NAMALWA (cell line): ENCODE measurements around the gene TPPP2.
"Not testable (repeated sequence)": the region's sequence is repeated elsewhere in the genome, so short reads cannot be mapped to it uniquely, and the experiment has no call there.

Experiments
- DNase-seq: peaks from one replicate; pipeline ENCODE4 v3.0.0-alpha.2; 2015; ENCODE audit warnings: low spot score

TPPP2 gene

GRCh38 chr14:21029917-21030316 lies at the start of gene TPPP2:
TSS of gene TPPP2 (plus strand) at chr14:21030217. CDS start at chr14:21030582, 365 bp downstream.
- DNase-seq: no peak

DNA sequence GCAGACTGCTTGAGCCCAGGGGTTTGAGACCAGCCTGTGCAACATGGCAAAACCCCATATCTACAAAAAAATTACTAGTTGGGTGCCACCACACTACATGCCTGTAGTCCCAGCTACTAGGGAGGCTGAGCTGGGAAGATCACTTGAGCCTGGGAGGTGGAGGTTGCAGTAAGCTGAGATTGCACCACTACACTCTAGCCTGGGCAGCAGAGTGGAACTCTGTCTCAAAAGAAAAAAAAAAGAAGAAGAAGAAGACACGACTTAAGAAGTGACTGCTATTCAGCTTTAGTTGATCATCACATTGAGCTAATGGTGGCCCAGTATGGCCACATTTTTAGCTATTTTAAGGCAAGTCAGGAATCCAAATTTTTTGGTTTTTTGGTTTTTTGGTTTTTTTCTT lies 49.1 kb upstream of the TPPP2 start:
- DNase-seq: no peak

DNA sequence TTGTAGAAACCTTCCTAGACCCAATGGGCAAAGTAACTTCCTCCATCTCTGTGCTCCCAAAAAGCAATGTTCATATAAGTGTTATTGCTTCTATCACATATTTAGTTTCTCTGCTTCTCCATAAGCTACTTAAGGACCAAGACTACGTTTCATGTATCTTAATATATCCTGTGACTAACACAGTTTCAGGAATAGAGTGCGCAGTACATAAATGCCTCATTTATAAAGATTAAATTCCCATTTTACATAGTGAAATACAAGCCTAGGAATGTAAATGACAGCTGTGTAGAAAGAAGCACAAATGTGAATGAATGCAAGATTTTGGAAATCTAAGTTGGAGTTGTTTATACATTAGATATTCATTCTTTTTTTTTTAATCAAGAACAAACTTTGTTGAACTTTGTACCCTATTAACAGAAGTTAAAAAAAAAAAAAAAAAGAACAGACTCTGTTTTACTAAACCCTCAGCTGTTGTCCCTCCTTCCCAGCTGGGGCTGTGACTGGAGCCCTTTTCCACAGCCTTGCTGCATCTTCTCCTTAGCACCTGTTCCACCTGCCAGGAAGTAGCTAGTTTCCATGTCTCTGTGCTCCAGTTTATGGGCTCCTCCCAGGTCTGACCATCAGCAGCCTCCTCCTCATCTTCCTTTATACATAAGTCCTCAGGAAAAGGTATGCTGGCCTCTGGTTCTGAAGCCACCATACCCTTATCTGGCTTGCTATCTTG lies 47.2 kb upstream of the TPPP2 start:
- DNase-seq: no peak

DNA sequence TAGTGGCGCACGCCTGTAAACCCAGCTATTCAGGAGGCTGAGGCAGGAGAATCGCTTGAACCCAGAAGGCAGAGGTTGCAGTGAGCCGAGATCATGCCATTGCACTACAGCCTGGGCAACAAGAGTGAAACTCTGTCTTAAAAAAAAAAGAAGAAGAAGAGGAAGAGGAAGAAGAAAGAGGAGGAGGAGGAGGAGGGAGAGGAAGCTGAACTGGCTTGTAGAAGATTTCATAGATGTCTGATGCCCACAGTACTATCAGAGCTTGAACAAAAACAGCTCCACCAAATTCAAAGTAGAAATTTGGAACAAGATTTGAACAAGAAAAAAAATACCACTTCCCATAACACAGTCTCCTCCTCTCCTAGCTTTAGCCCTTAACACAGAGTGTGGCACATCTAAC lies 44.4 kb upstream of the TPPP2 start:
- DNase-seq: not testable (repeated sequence)

- no peak for DNase-seq
Measured at GRCh38 chr14:20986811-20987210, 43.2 kb upstream of the TPPP2 start.

DNA sequence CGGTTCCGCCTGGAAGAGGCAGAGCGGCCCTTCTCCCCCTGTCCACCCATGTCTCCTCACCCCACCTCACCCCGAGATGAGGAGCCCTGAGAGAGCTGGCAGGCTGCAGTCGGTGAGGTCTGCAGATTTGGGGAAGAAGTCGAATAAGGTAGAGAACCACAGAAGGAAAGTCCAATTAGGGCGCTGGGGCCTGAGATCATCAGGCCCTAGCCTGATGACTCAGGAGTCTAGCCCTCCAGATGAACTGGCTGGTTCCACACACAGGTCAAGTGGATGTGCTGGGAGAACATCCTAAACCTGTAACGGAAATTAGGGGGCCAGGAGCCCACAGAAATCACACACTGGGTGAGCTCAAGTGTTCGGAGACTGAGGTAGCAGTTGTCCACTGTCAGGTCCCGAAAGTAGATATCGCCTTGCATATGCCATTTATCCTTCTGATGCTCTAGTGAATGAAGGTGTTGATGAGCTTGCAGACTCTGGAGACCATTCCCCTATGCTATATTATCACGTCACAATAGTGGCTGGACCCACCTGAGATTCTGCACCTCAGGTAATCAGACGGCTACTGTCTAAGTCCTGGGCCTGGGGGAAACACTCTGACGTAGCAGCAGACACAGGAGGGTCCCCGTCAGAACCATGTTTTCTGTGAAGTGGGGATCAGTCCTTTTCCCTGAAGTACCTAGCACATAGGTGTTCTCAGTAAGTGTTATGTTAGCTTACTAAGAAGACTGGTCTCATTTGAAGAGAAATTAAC lies 41.1 kb upstream of the TPPP2 start:
- peak; percentile 14 for DNase-seq

DNA sequence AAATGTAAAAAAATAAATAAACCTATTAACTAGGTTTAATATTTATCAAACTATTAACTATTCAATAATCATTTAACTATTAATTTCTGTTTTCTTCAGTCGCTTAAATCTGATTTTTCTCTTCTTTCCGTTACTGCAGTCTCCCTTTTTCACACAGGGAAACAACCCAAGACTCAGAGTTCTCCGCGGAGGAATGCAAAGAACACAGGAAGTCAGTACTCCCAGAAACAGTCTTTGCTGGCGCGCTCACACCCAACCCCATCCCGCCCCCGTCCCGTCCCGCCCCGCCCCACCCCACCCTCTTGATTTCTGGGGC lies 40.6 kb upstream of the TPPP2 start:
- no peak for DNase-seq

DNA sequence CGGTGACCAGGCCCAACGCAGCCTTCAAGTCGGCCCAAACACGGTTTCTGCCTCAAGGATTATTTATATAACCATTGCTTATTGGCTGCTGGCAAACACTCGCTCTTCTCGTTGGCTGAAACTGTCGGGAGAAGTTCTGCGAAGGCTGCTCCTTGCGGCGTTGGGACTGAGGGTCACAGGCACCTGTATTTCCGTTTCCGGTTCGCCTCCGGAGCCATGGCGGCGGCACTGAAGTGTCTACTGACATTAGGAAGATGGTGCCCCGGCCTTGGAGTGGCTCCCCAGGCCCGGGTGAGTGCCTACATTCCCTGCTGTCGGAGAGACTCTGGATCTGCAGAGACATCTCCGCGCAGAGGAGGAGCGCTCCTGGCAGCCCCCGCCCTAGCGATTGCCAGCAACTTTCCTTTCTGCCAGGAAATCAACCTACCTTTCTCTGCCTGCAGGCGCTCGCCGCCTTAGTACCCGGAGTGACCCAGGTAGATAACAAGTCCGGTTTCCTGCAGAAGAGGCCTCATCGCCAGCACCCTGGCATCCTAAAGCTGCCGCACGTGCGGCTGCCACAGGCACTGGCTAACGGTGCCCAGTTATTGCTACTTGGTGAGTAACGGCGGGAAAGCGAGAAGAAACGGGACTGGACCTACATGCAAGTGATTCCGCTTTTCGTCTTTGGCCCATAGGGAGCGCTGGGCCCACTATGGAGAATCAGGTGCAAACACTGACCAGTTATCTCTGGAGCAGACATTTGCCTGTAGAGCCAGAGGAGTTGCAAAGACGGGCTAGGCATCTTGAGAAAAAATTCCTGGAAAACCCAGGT lies 40.0 kb upstream of the TPPP2 start, which contains the start of gene METTL17:
TSS of gene METTL17 (plus strand) at position 194 of the 814 bp plus-strand sequence. CDS start at position 217, 23 bp downstream.
- DNase-seq: peak; percentile 98

GRCh38 chr14:20996521-20996920 lies 33.5 kb upstream of the TPPP2 start:
- no peak for DNase-seq

DNA sequence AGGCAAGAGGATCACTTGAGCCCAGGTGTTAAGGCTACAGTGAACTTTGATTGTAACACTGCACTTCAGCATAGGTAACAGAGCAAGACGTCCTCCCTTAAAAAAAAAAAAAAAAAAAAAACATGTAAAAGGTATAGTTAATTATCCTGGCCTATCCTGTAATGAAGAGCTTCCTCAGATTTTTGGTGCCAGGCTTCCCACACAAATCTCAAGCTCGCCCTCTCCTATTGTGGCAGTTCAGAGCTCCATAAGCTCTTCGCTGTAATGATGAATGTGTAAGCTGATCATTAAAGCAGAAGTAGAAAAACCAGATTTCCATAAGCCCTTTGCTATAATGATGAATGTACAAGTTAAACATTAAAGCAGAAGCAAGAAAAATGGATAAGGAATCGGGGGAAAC lies 32.9 kb upstream of the TPPP2 start:
- no peak for DNase-seq

GRCh38 chr14:20997564-20997963 lies 32.5 kb upstream of the TPPP2 start:
- no peak for DNase-seq

GRCh38 chr14:20998139-20998538 lies 31.9 kb upstream of the TPPP2 start:
- DNase-seq: no peak

DNA sequence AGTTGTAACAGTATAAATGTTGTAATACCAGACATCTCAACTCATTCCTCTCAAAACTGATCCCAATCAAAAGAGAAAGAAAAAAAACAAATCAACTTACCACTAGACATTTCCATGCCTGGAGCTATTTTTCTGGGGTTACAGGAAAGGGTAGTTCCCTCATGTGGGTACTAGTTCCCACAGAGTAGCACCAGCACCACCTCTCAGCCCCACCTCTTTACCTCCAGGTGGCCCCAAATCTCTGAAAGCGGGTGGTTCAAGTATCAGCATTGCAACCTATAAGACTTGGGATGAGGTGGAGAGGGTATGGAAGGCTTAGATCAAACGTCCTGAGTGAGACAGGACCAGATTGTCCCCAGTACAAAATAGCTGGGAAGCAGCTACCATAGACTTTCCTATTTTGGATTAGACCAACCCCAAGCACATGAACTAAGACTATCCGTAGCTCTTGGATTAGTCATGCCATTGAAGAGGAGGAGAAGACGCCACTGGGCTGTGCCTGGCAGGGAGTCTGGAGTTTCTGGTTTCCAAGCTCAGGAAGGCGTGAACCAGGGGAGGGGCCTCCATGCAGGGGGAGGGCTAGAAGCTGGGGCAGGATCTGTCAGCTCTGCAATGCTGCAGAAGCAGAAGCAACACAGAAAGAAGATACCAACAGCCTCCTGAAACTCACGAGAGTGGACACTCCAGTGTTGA lies 31.2 kb upstream of the TPPP2 start, which contains the start of gene SLC39A2:
TSS of gene SLC39A2 (plus strand) at position 620 of the 693 bp plus-strand sequence. CDS start 154 bp downstream, outside the sequence.
- no peak for DNase-seq

DNA sequence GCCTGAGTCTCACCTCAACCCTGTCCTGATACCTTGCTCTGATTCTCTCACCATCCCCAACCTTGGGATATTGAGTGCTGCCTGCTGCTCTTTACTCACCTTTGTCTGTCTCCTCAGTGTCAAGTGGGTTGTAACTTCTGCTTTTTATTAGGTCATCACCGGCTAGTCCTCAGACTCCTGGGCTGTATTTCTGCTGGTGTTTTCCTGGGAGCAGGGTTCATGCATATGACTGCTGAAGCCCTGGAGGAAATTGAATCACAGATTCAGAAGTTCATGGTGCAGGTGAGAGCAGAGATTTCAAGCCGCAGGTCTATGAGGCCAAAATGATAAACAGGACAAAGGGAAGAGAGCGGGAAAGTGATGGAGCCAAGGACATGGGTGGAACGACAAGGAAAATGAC lies 30.4 kb upstream of the TPPP2 start:
- DNase-seq: no peak

- DNase-seq: no peak
Measured at GRCh38 chr14:21001218-21001617, 28.8 kb upstream of the TPPP2 start.

DNA sequence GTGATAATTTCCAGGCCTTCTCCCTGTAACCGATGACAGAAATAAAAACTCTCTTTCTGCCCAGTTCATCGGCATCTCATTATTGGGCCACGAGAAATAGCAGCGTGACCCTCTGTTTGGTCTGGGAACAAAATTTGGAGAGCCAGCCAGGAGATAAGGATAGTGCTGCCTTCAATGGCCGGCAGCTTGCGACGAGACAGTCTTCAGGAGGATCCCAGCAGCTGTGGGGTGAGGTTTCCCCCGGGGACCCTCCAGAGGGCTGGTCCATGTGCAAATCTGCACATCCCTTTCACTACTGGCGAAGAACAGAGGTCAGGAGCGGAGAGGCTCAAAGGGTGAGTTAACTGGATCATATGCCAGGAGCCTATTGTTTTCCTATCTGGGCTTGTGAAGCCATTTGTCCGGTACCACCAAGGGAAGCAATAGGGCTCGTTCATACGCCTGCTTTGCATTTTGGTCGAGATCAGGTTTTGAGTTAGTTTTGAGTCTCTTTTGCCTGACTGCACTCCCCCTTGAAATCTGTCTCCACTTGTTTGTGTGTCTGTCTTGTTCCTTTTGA lies 26.1 kb upstream of the TPPP2 start:
- DNase-seq: no peak

- not testable (repeated sequence) for DNase-seq
Measured at GRCh38 chr14:21009721-21010120, 20.3 kb upstream of the TPPP2 start.

DNA sequence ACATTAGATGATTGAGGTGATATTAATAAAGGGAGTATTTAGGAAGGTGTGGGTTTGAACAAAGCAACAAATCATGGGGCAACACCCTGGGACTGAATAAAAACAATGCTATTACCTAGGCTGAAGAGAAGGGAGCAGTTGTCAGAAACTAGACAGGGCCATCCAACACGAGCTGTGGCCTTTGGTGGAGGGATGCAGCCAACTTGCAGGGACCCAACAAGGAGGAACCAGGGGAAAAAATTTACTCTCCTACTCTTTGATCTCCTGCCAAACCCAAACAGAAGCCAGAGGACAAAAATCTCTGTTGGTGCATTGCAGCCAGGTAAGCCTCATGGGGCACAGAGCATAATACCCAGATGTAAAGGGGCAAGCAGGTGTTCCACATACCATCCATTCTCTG lies 18.9 kb upstream of the TPPP2 start:
- DNase-seq: no peak

GRCh38 chr14:21014761-21015190 lies 15.2 kb upstream of the TPPP2 start:
- peak; percentile 78 for DNase-seq

DNA sequence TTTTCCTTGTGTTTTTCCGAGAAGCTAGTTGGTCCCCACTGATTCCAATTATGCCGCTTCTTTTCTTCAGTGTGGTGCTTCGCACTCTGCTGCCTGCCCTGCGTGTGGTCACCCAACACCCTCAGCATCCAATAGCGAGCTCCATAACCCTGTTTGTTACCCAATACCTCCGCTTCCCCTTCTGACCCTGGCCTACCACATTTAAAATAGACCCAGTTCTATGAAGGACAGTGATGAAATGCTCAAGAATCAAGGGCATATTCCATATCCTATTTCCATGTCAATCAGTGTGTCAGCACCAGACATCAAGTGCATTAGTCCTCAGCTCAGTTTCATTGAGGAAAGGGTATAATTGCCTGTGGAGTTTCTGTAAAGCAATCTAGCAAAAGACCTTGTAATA lies 14.7 kb upstream of the TPPP2 start:
- DNase-seq: no peak

GRCh38 chr14:21016413-21017190 lies 13.4 kb upstream of the TPPP2 start:
- no peak for DNase-seq
